GM15510 (cell line): ENCODE data around the gene CDCA3.

Experiments
- POLR2A ChIP-seq: IDR thresholded peaks from 3 replicates; pipeline ENCODE4 v1.6.1; 2011; ENCODE audit warnings: borderline replicate concordance; ENCODE audit not compliant: insufficient read length; ENCODE audit errors: extremely low read depth

The CDCA3 gene

GRCh38 chr12:6827982-6828780 lies 22.9 kb downstream of the CDCA3 start, which contains the start of gene P3H3:
Gene P3H3, plus strand, starts transcription at chr12:6828407. Its CDS starts 34 bp downstream, at chr12:6828441.
- no peak for TF ChIP-seq POLR2A

GRCh38 chr12:6827437-6827911 lies 23.6 kb downstream of the CDCA3 start:
- no peak for TF ChIP-seq POLR2A

- no peak for TF ChIP-seq POLR2A
Measured at GRCh38 chr12:6826734-6827436, 24.2 kb downstream of the CDCA3 start.

- no peak for TF ChIP-seq POLR2A
Measured at GRCh38 chr12:6826125-6826733, 24.9 kb downstream of the CDCA3 start.

GRCh38 chr12:6825398-6826124 lies 25.5 kb downstream of the CDCA3 start:
- TF ChIP-seq POLR2A: no peak

GRCh38 chr12:6824901-6825381 lies 26.1 kb downstream of the CDCA3 start:
- TF ChIP-seq POLR2A: no peak

- TF ChIP-seq POLR2A: no peak
Measured at GRCh38 chr12:6824085-6824775, 26.9 kb downstream of the CDCA3 start.

- no peak for TF ChIP-seq POLR2A
Measured at GRCh38 chr12:6823182-6824084, 27.7 kb downstream of the CDCA3 start.

GRCh38 chr12:6822426-6823135 lies 28.5 kb downstream of the CDCA3 start:
- no peak for TF ChIP-seq POLR2A

GRCh38 chr12:6821591-6822425 lies 29.3 kb downstream of the CDCA3 start, which contains the start of gene GPR162:
Gene GPR162, plus strand, starts transcription at chr12:6821821. Its CDS starts 2,078 bp downstream, at chr12:6823899.
- no peak for TF ChIP-seq POLR2A

- TF ChIP-seq POLR2A: no peak
Measured at GRCh38 chr12:6820166-6820565, 30.9 kb downstream of the CDCA3 start.
